Stimulated activated CD8-positive, alpha-beta memory T cell treated with anti-CD3 and anti-CD28 coated beads, Interleukin-4, amount 100 ng/mL, for 24 hours (primary cell): ENCODE measurements around the gene KSR1.
"Not testable (repeated sequence)": the region's sequence is repeated elsewhere in the genome, so short reads cannot be mapped to it uniquely, and the experiment has no call there.

Experiments
- DNase-seq: peaks from one replicate; pipeline ENCODE4 v3.0.0-alpha.2; 2020; ENCODE audit warnings: low read depth

Gene KSR1

GRCh38 chr17:27633312-27634025 lies 177.2 kb downstream of the KSR1 start:
- DNase-seq: no peak

GRCh38 chr17:27634026-27634335 lies 177.7 kb downstream of the KSR1 start:
- no peak for DNase-seq

GRCh38 chr17:27634776-27635175 lies 178.5 kb downstream of the KSR1 start:
- no peak for DNase-seq

DNA sequence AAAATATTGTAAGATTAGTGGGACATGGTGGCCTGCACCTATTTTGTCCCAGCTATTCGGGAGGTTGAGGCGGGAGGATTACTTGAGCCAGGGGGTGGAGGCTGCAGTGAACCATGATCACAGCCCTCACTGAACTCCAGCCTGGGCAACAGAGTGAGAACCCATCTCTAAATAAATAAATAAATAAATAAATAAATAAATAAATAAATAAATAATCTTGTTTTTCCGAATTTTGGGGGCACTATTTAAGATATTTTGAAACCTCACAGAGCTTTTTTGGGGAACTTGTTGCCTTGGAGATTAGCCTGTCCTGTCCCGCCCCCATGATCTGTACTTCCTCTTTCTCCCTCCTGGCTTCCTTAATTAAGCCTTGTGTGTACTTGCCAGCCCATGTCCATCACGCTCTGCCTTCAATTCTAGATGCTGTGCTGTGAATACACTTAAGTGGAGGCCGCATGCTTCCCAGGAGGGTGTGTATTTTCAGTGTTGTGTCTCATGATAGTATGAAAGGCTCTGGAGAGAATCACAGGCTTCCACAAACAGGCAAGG lies 179.1 kb downstream of the KSR1 start:
- DNase-seq: no peak

- not testable (repeated sequence) for DNase-seq
These were observed 179.8 kb downstream of the KSR1 start for GRCh38 chr17:27636005-27636520.

GRCh38 chr17:27637818-27638217 lies 181.6 kb downstream of the KSR1 start:
- not testable (repeated sequence) for DNase-seq

GRCh38 chr17:27638415-27638914 lies 182.2 kb downstream of the KSR1 start:
- not testable (repeated sequence) for DNase-seq

DNA sequence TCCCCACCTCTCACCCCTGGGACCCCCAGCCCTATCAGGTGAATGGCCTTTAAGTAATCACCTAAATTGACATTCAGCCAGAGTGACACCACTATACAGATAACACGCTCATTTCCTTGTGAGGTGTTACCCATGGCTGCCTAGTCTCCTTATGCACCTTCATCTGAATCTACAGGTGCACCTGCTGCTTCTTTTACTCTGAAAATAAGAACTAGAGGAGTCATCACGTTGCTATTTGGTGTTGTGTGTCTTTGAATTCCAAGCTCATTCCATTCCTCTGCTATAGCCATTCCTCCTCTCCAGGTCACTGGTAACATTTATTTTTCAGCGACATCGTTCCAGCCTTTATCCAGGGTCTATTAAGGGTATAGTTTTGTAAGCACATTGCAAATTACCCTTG lies 184.5 kb downstream of the KSR1 start:
- no peak for DNase-seq

DNA sequence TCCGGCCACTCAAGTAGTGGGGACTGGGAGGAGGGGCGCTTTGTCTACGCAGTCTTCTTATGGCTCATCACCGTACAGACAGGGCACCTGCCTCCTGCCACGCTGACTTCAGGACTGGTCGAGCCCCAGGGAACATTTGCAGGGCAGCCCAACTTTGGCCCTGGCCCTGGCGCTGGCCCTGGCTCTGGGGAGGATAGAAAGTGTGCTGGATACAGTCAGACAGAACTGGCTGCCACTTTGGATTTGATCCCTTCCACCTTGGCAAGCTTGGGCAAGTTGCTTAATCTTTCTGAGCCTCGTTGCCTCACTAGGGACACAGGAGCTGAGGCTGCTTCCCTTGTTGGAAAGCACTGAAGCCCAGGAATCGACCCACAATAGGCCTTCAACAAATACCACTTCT lies 188.3 kb downstream of the KSR1 start:
- DNase-seq: no peak

DNA sequence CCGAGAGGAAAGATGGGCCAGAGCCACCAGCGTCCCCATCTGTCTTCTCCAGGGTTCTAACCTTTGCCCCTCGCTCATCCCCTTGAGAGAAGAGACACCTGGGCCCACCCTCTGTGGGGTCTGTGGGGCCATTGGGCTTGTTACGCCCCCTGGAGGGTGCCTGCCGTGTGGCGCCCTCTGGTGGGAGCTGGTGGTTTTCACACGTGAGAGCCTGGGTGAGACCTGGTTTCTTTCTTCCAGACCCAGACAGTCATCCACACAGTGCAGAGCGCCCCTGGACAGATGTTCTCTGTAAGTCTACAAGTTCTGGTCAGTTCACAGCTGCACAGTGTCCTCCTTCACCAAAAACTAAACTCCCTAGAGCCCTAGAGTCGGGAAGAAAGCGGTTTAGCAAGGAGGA lies 189.4 kb downstream of the KSR1 start:
- DNase-seq: not testable (repeated sequence)

- no peak for DNase-seq
These were observed 190.0 kb downstream of the KSR1 start for GRCh38 chr17:27646232-27646631.

GRCh38 chr17:27647765-27648164 lies 191.5 kb downstream of the KSR1 start:
- DNase-seq: no peak

GRCh38 chr17:27649111-27649571 lies 192.9 kb downstream of the KSR1 start:
- not testable (repeated sequence) for DNase-seq

GRCh38 chr17:27649929-27650328 lies 193.7 kb downstream of the KSR1 start:
- DNase-seq: no peak

- DNase-seq: no peak
These were observed 194.6 kb downstream of the KSR1 start for GRCh38 chr17:27650836-27651235.

- peak; percentile 46 for DNase-seq
These were observed 195.4 kb downstream of the KSR1 start for GRCh38 chr17:27651411-27652345.

GRCh38 chr17:27653449-27653971 lies 197.3 kb downstream of the KSR1 start:
- DNase-seq: not testable (repeated sequence)

- no peak for DNase-seq
These were observed 197.9 kb downstream of the KSR1 start for GRCh38 chr17:27654136-27654535.

DNA sequence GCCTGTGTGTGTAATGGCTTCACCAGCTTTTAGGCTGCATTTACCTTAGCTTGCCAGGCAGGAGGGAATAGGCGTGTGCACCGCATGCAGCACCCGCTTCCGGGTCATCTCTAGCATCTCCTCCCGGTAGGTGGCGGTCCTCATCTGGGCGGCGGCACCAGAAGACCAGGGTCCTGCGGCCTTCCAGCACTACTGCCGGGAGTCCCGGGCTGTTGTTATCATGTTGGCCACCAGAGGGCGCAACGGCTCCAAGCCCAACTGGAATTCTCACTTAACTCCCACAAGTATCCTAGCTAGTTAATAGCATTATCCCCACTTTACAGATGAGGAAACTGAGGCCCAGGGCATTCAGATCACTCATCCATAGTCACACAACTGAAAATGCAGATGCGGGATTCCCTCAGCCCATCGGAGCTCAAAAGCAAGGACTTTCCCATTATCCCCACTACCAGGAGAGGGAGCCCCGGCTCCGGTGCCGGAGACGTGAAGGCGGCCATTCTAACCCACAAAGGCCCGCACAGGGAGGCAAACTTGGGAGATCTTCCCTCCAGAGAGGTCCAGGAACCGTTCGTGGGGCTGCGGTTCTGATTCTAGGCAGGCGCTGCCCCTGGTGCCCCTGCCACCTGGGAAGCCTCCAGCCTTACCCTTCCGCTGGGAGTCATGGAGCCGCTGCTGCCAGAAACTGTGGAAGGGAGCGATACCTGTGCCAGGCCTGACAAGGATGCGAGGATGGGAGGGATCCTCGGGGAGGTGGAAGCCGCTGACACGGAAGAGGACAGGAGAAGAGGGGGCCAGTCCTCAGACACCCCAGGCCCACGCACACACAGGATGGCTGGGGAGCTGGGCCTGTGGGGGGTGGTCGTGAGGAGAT lies 198.6 kb downstream of the KSR1 start:
- DNase-seq: peak; percentile 52

DNA sequence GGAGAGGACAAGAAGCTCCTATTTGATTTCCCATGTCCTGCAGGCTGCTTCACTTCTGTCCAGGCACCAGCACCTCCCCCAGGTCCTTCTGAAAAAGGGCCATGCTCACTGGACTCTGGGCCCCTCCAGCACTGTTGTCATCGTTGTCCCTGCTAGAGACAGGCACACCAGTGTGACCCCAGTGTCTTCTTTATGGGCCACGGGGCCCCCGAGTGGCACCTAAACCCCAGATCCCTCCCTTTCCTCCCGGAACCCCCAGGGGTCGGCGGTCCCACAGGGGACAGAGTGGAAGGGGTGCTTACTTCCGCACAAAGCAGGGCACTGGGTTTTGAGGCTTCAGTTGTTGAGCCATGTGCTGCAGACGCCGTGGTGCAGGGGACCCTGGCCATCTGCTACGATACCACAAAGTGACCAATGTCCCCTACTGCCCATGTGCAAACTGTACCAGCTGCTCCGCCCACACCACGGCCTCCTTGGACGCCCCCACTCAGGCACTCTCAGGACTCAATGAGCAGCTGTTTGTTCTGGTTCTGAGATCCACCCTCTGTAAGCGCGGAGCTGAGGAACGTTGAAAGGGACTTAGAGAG lies 199.4 kb downstream of the KSR1 start:
- DNase-seq: not testable (repeated sequence)

- DNase-seq: not testable (repeated sequence)
These were observed 200.4 kb downstream of the KSR1 start for GRCh38 chr17:27656620-27657019.
